GM23338 (cell line): ENCODE results near the gene NUAK2. TPM values are rescaled to one million over a fixed set of nuclear protein-coding genes. Genes with fewer than 3 reads are reported as not detected.

Experiments
- ATAC-seq: fragments of 200-7000 bp; cut with Tn5 transposase; 3 replicates; pipeline ENCODE4 v1.9.1; 2020
- DNase-seq: peaks from one replicate; pipeline ENCODE4 v3.0.0-alpha.2; 2015; ENCODE audit warnings: low spot score
- H2AFZ ChIP-seq: fragments of 200-600 bp; sonication (generic); 2 replicates; pipeline ENCODE4 v1.8.0; 2016; ENCODE audit warnings: antibody characterized with exemption, mild to moderate bottlenecking, moderate library complexity
- H3F3A ChIP-seq: fragments of 200-600 bp; sonication (generic); replicated peaks from 2 replicates; pipeline ENCODE4 v1.8.0; 2017; ENCODE audit warnings: antibody characterized with exemption, mixed run types, low read depth
- H3K27ac ChIP-seq: fragments of 200-600 bp; sonication (generic); 2 replicates; pipeline ENCODE4 v1.6.1; 2016; ENCODE audit warnings: low read depth
- H3K27me3 ChIP-seq: fragments of 200-600 bp; sonication (generic); 2 replicates; pipeline ENCODE4 v1.8.0; 2016; ENCODE audit warnings: mild to moderate bottlenecking, mixed run types, moderate library complexity; ENCODE audit not compliant: insufficient read depth
- H3K36me3 ChIP-seq: fragments of 200-600 bp; sonication (generic); 2 replicates; pipeline ENCODE4 v1.8.0; 2016; ENCODE audit warnings: mild to moderate bottlenecking; ENCODE audit not compliant: insufficient read depth
- H3K4me1 ChIP-seq: fragments of 200-600 bp; sonication (generic); 2 replicates; pipeline ENCODE4 v1.8.0; 2016; ENCODE audit warnings: mild to moderate bottlenecking, moderate library complexity; ENCODE audit not compliant: insufficient read depth
- H3K4me2 ChIP-seq: fragments of 200-600 bp; sonication (generic); 2 replicates; pipeline ENCODE4 v1.7.1; 2017; ENCODE audit warnings: mixed run types
- H3K4me3 ChIP-seq: fragments of 200-600 bp; sonication (generic); 2 replicates; pipeline ENCODE4 v1.6.1; 2016; ENCODE audit warnings: mixed run types
- H3K79me2 ChIP-seq: fragments of 200-600 bp; sonication (generic); replicated peaks from 2 replicates; pipeline ENCODE4 v1.8.0; 2017; ENCODE audit warnings: mild to moderate bottlenecking; ENCODE audit not compliant: insufficient read depth
- H3K9me2 ChIP-seq: fragments of 200-600 bp; sonication (generic); 2 replicates; pipeline ENCODE4 v1.8.0; 2017; ENCODE audit not compliant: insufficient read depth
- H4K20me1 ChIP-seq: fragments of 200-600 bp; sonication (generic); replicated peaks from 2 replicates; pipeline ENCODE4 v1.8.0; 2017; ENCODE audit warnings: mild to moderate bottlenecking; ENCODE audit not compliant: insufficient read depth
- H3K27ac Mint-ChIP-seq: 2 replicates; pipeline ENCODE4 v1.8.0; 2020; ENCODE audit warnings: inconsistent platforms, mild to moderate bottlenecking, moderate library complexity, mixed read lengths
- H3K27me3 Mint-ChIP-seq: 3 replicates; pipeline ENCODE4 v1.8.0; 2022; ENCODE audit warnings: low read depth, mild to moderate bottlenecking, moderate library complexity, mixed read lengths, inconsistent platforms; ENCODE audit not compliant: insufficient read depth, poor library complexity
- H3K36me3 Mint-ChIP-seq: 3 replicates; pipeline ENCODE4 v1.8.0; 2021; ENCODE audit warnings: low read depth, mild to moderate bottlenecking, inconsistent platforms, moderate library complexity, mixed read lengths
- H3K4me1 Mint-ChIP-seq: 3 replicates; pipeline ENCODE4 v1.8.0; 2020; ENCODE audit warnings: mild to moderate bottlenecking, inconsistent platforms, mixed read lengths
- H3K4me3 Mint-ChIP-seq: 3 replicates; pipeline ENCODE4 v1.8.0; 2021; ENCODE audit warnings: moderate library complexity, mild to moderate bottlenecking, inconsistent platforms, mixed read lengths
- H3K9me3 Mint-ChIP-seq: 3 replicates; pipeline ENCODE4 v1.8.0; 2020; ENCODE audit warnings: moderate library complexity, mild to moderate bottlenecking, inconsistent platforms, mixed read lengths
- CREB1 ChIP-seq: fragments of 250-450 bp; sonication (Bioruptor Pico); IDR thresholded peaks from 2 replicates; pipeline ENCODE4 v1.5.0; 2020; ENCODE audit warnings: low read depth, mild to moderate bottlenecking, moderate library complexity
- EZH2phosphoT487 ChIP-seq: fragments of 200-600 bp; sonication (generic); IDR thresholded peaks from one replicate; pipeline ENCODE4 v1.8.1; 2018; ENCODE audit warnings: antibody characterized with exemption; ENCODE audit not compliant: unreplicated experiment
- polyA plus RNA-seq: library from polyadenylated mRNA; unstranded; fragments of >200 nt; fragmentation: Nextera tagmentation; extraction: Ambion mirVana; gene quantifications from 2 replicates; pipeline ENCODE4 v1.2.1, GENCODE V29; 2016
- total RNA-seq: library from RNA; depleted of rRNA; stranded (reverse); fragments of >200 nt; shearing (Covaris generic); gene quantifications from 2 replicates; pipeline ENCODE4 v1.2.3, GENCODE V29; 2014
- TF ChIP-seq, protein P1 (sequence below): IDR thresholded peaks from one replicate; pipeline ENCODE4 v1.6.1; 2018; ENCODE audit warnings: antibody characterized with exemption; ENCODE audit not compliant: unreplicated experiment
- TF ChIP-seq, protein P2 (sequence below), 2 experiments: fragments of 200-600 bp in 1 of 2; sonication (generic) in 1 of 2; conservative IDR thresholded peaks; 2 replicates each; pipeline versions ENCODE4 v1.5.1 to v1.6.1; 2016 to 2017; ENCODE audit warnings: antibody characterized with exemption in 2 of 2, low read depth in 2 of 2, mild to moderate bottlenecking in 2 of 2, moderate library complexity in 1 of 2

The NUAK2 gene
- total and polyA plus RNA-seq, 2 experiments from 2014 or later = 7.8 to 15.3 TPM

DNA sequence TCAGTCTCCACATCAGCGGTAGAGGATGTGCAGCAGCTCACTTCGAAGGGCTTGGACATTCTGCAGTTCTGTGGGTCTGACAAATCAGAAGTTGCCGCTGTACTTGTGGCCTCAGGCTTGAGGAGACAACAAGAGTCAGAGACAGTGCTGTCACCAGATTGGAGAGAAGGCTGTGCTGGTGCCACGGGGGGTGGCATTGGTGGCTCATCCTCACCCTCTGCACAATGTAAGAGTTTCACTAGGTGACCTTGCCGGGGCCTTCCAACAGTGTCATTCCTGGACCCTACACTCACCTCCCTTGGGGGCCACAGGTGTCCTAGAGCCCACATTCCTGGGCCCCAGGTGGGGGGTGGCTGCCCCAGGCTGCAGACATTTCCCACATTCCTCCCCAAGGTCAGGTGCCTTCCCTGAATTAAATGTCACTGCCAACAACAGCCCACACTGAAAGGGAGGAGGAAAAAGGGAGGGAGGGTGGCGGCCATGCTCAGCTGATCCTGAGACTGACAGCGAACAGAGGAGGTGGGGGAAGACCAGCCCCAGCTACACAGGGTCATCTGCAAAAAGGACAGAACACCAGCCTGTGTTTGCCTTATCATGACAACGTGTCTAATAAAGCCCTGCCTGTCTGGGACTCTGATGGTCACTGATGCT is 47.4 kb downstream of the NUAK2 start:
- Mint-ChIP-seq H3K9me3 (no peaks in the 10 kb centered on the region), H3K4me1 (peaks cover 23% of the 10 kb centered on the region), H3K27me3 (peaks cover 11% of the 10 kb centered on the region), H3K36me3 (peaks cover 7% of the 10 kb centered on the region; the same call in 2 of the 3 replicates), H3K27ac (peak overlapping the region; percentile 11; the same call in 1 of the 2 replicates), H3K4me3 (no peak overlapping the region)
- H3K4me3 ChIP-seq = no peak overlapping the region
- H3K4me2 ChIP-seq = peak overlapping the region; percentile 21; the same call in 1 of the 2 replicates
- no peak for TF ChIP-seq EZH2phosphoT487
- 0 out of 2 replicates have a peak, but pooled peaks have one; percentile 16 for TF ChIP-seq CREB1 (CRISPR knock-in tag)
- TF ChIP-seq, protein P1, sequence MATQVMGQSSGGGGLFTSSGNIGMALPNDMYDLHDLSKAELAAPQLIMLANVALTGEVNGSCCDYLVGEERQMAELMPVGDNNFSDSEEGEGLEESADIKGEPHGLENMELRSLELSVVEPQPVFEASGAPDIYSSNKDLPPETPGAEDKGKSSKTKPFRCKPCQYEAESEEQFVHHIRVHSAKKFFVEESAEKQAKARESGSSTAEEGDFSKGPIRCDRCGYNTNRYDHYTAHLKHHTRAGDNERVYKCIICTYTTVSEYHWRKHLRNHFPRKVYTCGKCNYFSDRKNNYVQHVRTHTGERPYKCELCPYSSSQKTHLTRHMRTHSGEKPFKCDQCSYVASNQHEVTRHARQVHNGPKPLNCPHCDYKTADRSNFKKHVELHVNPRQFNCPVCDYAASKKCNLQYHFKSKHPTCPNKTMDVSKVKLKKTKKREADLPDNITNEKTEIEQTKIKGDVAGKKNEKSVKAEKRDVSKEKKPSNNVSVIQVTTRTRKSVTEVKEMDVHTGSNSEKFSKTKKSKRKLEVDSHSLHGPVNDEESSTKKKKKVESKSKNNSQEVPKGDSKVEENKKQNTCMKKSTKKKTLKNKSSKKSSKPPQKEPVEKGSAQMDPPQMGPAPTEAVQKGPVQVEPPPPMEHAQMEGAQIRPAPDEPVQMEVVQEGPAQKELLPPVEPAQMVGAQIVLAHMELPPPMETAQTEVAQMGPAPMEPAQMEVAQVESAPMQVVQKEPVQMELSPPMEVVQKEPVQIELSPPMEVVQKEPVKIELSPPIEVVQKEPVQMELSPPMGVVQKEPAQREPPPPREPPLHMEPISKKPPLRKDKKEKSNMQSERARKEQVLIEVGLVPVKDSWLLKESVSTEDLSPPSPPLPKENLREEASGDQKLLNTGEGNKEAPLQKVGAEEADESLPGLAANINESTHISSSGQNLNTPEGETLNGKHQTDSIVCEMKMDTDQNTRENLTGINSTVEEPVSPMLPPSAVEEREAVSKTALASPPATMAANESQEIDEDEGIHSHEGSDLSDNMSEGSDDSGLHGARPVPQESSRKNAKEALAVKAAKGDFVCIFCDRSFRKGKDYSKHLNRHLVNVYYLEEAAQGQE = no peak
- H3K36me3 ChIP-seq = no peaks in the 10 kb centered on the region
- no peaks in the 10 kb centered on the region for H3K9me2 ChIP-seq
- ATAC-seq = peak; percentile 42
- H3F3A ChIP-seq = peaks cover 6% of the 10 kb centered on the region; the same call in 1 of the 2 replicates
- H3K4me1 ChIP-seq = peaks cover 14% of the 10 kb centered on the region; the same call in 1 of the 2 replicates
- no peaks in the 10 kb centered on the region for H3K27me3 ChIP-seq
- no peak overlapping the region for H2AFZ ChIP-seq
- H4K20me1 ChIP-seq = no peaks in the 10 kb centered on the region
- peak overlapping the region; percentile 83 for H3K27ac ChIP-seq
- H3K79me2 ChIP-seq = no peaks in the 10 kb centered on the region
- DNase-seq = peak; percentile 79

DNA sequence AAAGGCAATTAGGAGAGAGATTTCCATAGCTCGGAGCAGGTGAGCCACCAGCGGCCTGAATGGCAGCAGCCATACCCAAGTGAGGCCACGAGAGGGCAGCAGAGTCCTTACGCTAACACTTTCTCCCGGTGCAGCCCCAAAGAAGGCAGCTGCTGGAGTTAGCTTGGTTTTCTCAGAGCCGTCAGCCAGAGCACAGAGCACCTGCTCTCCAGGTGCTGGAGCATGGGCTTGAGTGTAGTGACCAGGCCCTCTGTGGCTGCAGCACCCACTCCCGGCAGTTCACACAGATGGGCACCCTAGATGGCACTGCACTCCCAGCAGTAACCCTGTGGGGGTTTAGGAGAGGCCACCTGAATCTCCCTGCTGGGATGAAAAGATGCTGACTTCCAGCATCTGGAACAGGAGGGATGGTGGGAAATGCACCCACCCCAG is 48.0 kb downstream of the NUAK2 start:
- H3K36me3 Mint-ChIP-seq = peaks cover 7% of the 10 kb centered on the region; the same call in 2 of the 3 replicates
- peak; percentile 85 for ATAC-seq
- peak; percentile 95 for DNase-seq
- peaks cover 11% of the 10 kb centered on the region for H3K27me3 Mint-ChIP-seq
- no peak overlapping the region for H2AFZ ChIP-seq
- H3K4me3 Mint-ChIP-seq = no peak overlapping the region
- 0 out of 2 replicates have a peak, but pooled peaks have one; percentile 22 for TF ChIP-seq CREB1 (CRISPR knock-in tag)
- TF ChIP-seq, protein P2, sequence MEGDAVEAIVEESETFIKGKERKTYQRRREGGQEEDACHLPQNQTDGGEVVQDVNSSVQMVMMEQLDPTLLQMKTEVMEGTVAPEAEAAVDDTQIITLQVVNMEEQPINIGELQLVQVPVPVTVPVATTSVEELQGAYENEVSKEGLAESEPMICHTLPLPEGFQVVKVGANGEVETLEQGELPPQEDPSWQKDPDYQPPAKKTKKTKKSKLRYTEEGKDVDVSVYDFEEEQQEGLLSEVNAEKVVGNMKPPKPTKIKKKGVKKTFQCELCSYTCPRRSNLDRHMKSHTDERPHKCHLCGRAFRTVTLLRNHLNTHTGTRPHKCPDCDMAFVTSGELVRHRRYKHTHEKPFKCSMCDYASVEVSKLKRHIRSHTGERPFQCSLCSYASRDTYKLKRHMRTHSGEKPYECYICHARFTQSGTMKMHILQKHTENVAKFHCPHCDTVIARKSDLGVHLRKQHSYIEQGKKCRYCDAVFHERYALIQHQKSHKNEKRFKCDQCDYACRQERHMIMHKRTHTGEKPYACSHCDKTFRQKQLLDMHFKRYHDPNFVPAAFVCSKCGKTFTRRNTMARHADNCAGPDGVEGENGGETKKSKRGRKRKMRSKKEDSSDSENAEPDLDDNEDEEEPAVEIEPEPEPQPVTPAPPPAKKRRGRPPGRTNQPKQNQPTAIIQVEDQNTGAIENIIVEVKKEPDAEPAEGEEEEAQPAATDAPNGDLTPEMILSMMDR (conservative IDR thresholded peaks at IDR 0.05; ENCODE audit: low read depth in 2 of 2) = peak; percentile 93 to 99
- TF ChIP-seq, protein P1 = no peak
- no peaks in the 10 kb centered on the region for H4K20me1 ChIP-seq
- no peaks in the 10 kb centered on the region for H3K79me2 ChIP-seq
- H3K4me3 ChIP-seq = no peak overlapping the region
- peaks cover 14% of the 10 kb centered on the region; the same call in 1 of the 2 replicates for H3K4me1 ChIP-seq
- peaks cover 23% of the 10 kb centered on the region for H3K4me1 Mint-ChIP-seq
- H3K27ac ChIP-seq = peak overlapping the region; percentile 83
- peaks cover 6% of the 10 kb centered on the region; the same call in 1 of the 2 replicates for H3F3A ChIP-seq
- no peak overlapping the region for H3K27ac Mint-ChIP-seq
- H3K4me2 ChIP-seq = peak overlapping the region; percentile 21; the same call in 1 of the 2 replicates
- no peaks in the 10 kb centered on the region for H3K27me3 ChIP-seq
- H3K9me2 ChIP-seq = no peaks in the 10 kb centered on the region
- H3K36me3 ChIP-seq = no peaks in the 10 kb centered on the region
- H3K9me3 Mint-ChIP-seq = no peaks in the 10 kb centered on the region
